GM06990 (cell line): ENCODE results near the gene NTM.
A peak's percentile ranks its signal among the peaks of the same experiment; 100 is the strongest.

Source experiments
- DNase-seq: peaks from one replicate; pipeline ENCODE4 v3.0.0-alpha.2; 2011; ENCODE audit not compliant: insufficient read length; ENCODE audit errors: extremely low read depth
- H3K27me3 ChIP-seq: replicated peaks from 2 replicates; pipeline ENCODE4 v1.6.0; 2011; ENCODE audit warnings: low read length; ENCODE audit not compliant: control insufficient read depth, insufficient read depth
- H3K36me3 ChIP-seq: 2 replicates; pipeline ENCODE4 v1.5.1; 2011; ENCODE audit warnings: low read length; ENCODE audit not compliant: control insufficient read depth, insufficient read depth
- H3K4me3 ChIP-seq: replicated peaks from 2 replicates; pipeline ENCODE4 v1.5.1; 2011; ENCODE audit warnings: low read depth, mild to moderate bottlenecking, control low read depth, low read length
- CTCF ChIP-seq: IDR thresholded peaks from 2 replicates; pipeline ENCODE4 v1.5.1; 2011; ENCODE audit warnings: low read length, control low read depth, mild to moderate bottlenecking, inconsistent platforms; ENCODE audit not compliant: insufficient read depth, poor library complexity, severe bottlenecking

NTM gene

GRCh38 chr11:132099692-132100091, 729.3 kb downstream of the NTM start:
- no peak for DNase-seq

GRCh38 chr11:132100583-132100982, 730.2 kb downstream of the NTM start:
- TF ChIP-seq CTCF = no peak
- H3K27me3 ChIP-seq = no peaks in the 10 kb centered on the region; the same call in 1 of the 2 replicates
- DNase-seq = no peak
- H3K4me3 ChIP-seq = no peak overlapping the region
- H3K36me3 ChIP-seq = no peaks in the 10 kb centered on the region

More at GRCh38 chr11:132099692-132100091, 729.3 kb downstream of the NTM start:
- Histone ChIP-seq H3K36me3 (no peaks in the 10 kb centered on the region), H3K4me3 (no peak overlapping the region), H3K27me3 (no peaks in the 10 kb centered on the region)
- peak; percentile 81 for TF ChIP-seq CTCF

GRCh38 chr11:132101881-132102280, 731.5 kb downstream of the NTM start:
- no peak for DNase-seq
- TF ChIP-seq CTCF = no peak
- Histone ChIP-seq H3K36me3 (no peaks in the 10 kb centered on the region), H3K4me3 (no peak overlapping the region), H3K27me3 (no peaks in the 10 kb centered on the region; the same call in 1 of the 2 replicates)

- no peak overlapping the region for H3K4me3 ChIP-seq
- no peak for DNase-seq
- H3K27me3 ChIP-seq = no peaks in the 10 kb centered on the region; the same call in 1 of the 2 replicates
- no peaks in the 10 kb centered on the region for H3K36me3 ChIP-seq
- no peak for TF ChIP-seq CTCF
Measured at GRCh38 chr11:132103021-132103420, 732.6 kb downstream of the NTM start.

GRCh38 chr11:132106096-132106982, 735.9 kb downstream of the NTM start:
- Histone ChIP-seq H3K27me3 (no peaks in the 10 kb centered on the region; the same call in 1 of the 2 replicates), H3K4me3 (no peak overlapping the region), H3K36me3 (no peaks in the 10 kb centered on the region)
- TF ChIP-seq CTCF = no peak
- DNase-seq = no peak
